ENCODE results near the gene CD86.
"Not testable (repeated sequence)": the region's sequence is repeated elsewhere in the genome, so short reads cannot be mapped to it uniquely, and the experiment has no call there.

Gene CD86, protein sequence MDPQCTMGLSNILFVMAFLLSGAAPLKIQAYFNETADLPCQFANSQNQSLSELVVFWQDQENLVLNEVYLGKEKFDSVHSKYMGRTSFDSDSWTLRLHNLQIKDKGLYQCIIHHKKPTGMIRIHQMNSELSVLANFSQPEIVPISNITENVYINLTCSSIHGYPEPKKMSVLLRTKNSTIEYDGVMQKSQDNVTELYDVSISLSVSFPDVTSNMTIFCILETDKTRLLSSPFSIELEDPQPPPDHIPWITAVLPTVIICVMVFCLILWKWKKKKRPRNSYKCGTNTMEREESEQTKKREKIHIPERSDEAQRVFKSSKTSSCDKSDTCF

DNA sequence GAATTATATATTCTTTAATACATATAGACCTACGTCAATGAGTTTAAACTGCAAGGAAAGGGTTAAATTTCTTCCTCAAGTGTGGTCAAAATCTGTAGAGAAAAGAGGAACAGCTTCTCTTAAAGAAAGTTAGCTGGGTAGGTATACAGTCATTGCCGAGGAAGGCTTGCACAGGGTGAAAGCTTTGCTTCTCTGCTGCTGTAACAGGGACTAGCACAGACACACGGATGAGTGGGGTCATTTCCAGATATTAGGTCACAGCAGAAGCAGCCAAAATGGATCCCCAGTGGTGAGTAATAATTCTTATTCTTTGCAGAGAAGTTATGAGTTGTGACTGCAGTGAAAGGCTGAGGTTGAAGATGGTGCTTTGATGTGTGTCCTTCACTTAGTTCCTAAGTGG, at the start of gene CD86:
Gene CD86, plus strand, starts transcription at position 148 of the 400 bp plus-strand sequence. Its CDS starts 128 bp downstream, at position 276.
- peak; percentile 92 for DNase-seq

DNA sequence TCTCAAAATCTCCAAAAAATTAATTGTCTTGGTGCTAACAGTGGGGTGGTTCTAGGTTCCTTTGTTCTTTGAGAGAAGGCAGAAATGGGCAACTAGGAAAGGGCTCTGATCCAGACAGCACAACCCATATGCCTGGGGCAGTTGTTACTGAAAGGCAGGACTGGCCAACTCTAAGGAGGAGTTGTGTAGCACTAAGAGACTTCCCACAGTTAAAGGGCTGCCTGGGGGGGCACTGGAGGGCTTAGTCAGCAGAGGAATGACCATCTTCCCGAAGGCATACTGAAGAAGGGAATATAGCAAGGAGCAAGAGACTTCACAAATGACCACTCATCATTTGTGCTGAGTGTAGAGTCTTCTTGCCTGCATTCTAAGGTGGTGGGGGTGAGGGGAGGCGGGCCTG, 48.9 kb upstream of the CD86 start:
- no peak for DNase-seq

DNA sequence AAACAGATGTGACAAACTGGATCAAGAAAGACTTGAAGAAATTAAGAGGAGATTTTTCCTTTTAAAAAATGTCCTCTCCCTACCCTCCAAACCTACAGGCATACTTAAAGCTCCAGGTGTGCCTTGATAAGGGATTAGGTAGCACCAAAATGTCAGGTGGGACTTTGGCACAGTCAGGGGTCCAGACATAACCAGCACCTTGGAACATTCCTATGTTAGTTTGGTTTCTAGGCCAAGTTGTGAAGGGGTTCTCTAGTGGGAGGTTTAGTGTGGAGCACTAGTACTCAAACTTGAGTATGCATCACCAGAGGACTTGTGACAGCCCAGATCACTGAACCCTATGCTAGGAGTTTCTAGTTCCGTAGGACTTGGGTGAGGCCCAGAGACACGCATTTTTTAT, 47.0 kb upstream of the CD86 start:
- DNase-seq: no peak

DNA sequence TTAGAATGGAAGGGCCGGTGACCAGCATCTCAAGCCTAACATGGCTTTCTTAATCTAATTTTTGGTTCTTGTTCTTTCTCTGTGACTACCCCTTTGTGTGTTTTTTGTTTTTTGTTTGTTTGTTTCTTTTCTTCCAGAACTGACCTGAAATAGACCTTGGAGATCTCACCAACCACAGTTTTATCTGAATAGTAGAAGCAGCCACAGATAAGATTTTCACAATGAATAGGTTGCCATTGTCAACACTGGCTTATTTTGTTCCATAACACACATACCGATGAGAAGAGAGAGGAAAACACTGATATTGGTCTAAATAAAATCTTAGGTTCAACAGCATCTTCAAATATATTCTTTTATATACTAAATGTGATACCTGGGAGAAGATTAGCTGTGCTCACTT, 44.7 kb upstream of the CD86 start:
- DNase-seq: no peak

DNA sequence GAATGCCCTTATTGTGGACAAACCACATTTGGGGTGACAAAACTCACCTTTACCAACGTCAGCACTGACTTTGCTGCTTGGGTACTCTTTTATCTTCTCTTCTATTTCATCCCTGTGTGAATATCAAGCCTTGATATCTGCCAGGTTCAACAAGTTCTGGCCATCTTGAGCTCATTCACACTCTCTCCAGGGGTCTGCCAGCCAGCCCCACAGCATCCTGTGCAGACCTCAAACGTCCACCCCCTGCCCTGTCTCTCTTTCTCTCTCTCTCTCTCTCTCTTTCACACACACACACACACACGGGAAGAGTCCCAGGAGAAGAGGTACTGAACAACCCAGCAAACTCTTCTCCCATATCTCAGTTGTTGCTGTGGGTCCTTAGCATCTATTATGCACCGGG, 43.8 kb upstream of the CD86 start:
- DNase-seq: no peak

DNA sequence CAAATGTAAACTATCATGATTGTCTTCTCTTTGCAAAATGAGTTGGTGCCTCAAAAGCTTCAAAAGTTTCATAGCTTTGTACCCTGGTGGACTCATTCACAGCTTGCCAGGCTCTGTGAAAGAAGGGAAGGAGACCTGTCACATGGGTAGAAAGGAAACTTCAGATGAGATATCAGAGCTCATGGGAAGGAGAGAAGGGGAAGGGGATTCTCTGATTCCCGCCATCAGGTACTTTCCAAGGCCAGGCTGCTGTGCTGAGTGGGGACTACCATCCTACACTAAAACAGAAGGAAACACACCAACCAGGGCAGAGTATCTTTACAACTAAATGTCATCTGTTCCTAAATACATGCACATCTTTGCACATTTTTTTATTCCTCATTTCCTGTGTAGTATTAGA, 42.3 kb upstream of the CD86 start:
- no peak for DNase-seq

DNA sequence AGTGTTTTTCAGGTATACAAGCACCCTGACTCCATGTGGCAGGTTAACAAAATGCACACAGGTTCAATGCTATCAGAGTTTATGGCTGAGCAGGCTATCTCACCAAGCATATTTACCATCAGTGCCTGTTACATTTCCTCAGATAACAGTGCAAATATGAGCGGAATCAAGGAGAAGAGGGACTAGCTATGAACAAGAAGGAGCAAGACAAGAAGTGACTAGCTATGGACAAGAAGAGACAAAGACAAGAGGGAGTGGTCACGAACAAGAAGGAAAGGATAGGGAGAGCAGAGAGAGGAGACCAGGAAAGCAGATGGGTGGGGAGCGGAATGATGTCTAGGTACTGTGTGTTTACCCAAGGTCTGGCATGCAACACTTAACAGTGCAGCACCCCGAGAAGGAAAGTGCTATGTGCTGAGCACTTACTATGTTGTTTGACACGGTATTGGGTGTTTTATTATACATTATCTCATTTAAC, 41.7 kb upstream of the CD86 start:
- DNase-seq: no peak

DNA sequence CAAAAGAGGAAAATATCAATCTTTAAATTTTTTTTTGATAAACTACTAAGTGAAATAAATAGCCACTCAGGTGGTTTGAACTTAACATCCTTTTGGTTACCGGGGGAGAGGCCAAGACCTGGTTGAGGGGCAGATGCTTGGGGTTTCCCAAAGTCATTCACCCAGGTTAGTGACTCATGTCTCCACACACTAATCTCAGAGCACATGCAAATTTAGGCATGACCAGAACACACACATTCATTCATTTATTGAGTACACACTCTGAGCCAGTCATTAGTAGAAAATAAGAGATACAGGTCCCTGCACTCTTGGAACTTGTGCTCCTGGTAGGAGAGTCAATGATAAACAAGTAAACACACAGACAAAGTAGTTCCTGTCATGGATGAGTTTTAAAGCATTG, 40.4 kb upstream of the CD86 start:
- DNase-seq: no peak

DNA sequence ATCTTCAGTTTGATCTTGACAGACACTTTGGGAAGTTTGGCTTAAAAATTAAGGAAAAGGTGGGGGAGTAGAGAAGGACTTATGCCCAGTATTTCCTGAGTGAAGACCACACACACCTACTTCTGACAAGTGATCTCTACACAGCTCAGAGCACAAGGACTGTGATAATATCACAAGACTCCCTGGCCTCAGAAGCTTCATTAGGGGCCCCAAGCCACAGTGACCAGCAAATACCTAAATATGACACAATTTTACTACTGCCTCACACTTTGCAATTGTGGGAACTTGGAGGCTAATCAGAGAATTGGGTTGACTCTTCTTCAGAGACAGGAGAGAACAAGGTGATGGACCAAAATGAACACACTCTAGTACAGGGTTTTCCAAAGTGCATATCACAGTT, 35.7 kb upstream of the CD86 start:
- DNase-seq: no peak

DNA sequence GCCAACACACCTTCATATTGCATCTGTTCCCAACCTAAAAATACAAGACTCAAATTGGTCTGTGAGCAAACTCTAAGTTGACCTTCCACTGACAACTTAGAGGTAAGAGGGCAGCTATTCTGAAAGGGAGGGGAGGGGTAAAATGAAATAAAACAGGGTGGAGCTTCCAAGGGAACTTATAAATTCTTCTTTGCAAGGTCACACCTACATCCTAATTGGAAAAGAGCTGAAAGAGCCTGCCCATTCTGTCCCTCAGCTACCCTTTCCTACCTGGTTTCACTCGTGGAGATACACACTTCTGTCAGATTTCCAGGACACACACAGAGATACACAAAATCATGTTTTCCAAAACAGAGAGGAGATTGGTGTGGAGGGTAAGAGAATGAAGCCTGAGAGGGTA, 34.1 kb upstream of the CD86 start:
- no peak for DNase-seq

DNA sequence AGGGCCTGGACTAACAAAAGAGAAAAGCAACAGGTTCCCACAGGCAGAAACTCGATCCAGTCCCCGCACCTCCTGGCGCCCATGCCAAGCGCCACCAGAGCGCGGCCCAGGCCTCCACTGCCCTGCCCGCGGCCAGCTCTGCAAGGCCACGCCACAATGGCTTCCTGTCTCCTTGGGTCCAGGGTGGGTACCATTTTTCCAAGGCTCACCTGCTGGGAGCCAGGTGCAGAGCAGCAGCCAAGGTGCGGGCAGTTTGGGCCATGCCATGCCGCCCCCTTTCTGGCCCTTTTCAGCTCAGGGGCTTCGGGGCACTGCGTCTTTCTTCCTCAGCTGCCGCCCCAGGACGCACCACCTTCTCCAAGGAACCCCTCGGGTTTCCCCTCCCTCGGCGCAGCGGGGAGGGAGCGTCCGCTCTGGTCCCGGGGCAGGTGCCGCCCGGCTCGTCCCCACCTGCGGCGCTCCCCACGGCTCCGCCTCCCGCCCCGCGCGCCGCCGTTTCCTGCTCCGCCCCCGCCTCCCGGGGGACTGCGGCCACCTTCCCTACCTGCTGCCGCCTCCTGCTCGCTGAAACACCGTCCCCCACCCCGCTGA, 33.3 kb upstream of the CD86 start, which contains the start of gene ILDR1:
Gene ILDR1, minus strand, starts transcription at position 437 of the 591 bp plus-strand sequence. Its CDS starts 170 bp downstream, at position 267.
- no peak for DNase-seq

DNA sequence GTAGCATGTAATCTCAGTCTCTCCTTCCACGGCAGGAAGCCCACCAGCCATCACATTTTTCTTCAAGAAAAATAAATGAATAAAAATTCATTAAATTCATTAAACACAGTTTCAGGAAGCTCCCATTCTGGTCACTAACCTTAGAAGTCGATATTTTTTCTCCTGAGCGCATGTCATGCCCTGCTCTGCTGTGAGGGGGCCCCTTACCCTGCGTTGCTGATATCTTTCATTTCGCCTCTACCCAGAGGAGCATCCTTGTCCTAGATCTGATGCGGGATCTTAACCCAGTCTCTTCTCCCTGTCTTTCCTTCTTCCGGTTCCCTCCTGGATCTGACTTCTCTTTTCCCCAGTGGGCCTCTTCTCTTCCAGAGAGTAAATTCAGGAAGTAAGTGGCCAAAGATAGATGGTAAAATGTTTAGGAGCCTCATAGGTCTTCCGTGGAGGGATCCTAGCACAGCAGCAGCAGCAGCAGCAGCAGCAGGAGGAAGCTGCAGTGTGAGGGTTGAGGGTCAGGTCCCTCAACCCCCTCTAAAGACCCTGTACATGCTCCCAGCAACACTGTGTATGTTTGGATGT, 31.7 kb upstream of the CD86 start:
- DNase-seq: peak; percentile 8

DNA sequence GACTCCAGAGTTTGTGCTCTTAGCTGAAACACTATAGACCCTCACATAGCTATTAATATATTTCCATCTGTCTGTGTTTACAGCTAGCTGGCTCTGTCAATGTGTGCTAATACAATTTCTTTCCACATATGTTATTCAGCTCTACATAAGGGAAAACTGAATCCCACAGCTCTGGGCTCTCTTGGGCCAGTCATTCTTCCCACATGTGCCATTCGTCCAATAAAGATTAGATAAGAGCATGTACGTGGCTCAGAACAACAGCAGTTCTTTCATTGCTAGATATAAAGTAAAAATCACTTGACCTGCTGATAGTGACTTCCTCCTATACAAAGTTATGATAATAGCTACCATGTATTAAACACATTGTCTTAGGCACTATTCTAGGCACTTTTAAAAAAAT, 30.4 kb upstream of the CD86 start:
- no peak for DNase-seq

DNA sequence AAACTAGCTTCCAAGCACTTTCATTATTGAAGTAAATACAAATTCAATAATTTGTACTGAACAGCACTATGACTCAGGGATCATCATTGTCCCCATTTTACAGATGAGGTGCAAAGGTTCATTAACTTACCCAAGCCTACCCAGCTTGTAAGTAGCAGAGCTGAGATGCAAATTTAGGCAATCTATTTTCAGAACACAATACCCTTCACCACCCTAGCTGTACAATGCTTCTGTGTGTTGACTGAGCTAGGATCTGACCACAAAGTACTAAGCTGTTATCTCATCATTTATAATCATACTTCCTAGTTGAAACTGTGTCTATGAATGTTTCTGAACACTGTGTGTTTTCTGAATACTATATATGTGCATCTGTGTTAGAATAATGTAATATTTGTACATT, 29.9 kb upstream of the CD86 start:
- DNase-seq: peak; percentile 26

DNA sequence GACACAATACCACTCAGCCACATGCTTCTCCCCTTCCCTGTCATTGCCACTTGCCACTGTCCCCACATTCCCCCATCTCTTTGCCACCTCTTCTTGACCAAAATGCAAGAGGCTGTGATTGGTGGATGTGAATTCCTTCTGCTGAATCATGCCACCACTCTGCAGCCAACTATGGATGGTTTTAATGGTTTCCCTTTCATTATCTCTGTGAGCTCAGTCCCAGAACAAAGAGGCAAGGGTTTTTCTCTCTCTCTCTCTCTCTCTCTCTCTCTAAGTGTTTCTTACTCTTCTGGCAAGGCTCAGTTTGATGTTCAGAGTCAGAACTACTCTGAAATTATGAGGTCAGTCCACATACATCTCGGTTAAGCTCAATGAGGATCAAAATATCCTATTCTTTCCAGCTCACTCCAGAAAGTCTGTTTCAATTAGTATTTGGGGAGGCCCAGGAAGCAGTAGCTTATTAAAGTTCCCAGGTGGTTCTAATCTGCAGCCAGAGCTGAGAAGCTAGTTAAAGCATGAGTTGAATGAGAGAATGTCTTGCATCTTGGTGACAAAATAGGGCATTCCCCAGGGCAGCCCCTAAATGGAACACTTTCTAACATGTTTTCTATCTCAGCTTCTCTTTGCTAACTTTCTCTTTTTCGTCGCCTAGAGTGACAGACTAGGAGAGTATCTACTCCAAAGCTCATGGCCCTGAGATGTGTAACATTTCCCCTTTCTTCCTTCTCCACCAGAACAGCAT, 24.6 kb upstream of the CD86 start:
- DNase-seq: no peak

DNA sequence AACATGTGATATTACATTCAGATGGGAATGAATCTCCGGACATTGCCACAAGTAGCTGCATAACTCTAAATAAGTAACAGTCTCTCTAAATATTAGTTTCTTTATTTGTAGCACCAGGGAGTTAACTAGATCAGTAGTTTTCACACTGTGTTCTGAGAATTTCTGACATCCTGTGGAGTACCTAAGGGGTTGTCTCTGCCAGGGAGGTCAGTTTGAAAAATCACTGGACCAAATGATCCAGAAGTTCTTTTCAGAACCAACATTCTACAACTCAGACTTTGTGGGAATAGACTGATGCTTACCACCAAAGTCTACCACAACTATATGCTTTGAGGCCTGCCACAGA, 24.1 kb upstream of the CD86 start:
- DNase-seq: no peak

DNA sequence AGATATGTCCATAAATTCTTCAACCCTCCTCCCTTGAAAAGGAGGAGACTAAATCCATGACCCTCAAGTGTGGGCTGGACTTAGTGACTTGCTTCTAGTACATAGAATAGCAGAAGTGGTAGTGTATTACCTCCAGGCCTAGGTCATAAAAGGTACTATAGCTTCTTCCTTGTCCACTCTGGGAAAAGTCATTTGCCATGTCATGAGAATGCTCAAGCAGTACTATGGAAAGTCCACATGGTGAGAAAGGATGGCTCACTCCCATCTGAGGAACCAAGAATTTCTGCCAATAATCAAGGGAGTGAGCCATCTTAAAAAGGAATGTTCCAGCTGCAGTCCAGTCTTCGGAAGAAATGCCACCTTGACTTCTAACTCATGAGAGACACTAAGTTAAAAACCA, 22.6 kb upstream of the CD86 start:
- DNase-seq: no peak

DNA sequence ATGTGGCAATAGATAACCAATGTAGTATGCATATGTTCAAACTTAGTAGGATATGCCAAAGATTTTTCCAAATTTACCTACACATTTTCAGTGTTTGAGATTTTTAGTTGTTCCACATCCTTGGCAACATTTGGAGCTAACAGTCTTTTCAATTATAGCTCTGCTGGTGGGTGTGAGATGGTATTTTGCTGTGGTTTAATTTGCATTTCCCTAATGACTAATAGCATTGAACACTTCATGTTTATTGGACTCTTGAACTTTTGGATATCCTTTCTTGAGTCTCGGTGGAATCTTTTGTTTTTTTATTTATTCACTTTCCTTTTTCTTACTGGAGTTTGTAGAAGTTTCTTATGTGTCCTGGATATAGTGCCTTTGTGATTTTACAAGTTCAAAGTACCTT, 22.1 kb upstream of the CD86 start:
- DNase-seq: no peak

DNA sequence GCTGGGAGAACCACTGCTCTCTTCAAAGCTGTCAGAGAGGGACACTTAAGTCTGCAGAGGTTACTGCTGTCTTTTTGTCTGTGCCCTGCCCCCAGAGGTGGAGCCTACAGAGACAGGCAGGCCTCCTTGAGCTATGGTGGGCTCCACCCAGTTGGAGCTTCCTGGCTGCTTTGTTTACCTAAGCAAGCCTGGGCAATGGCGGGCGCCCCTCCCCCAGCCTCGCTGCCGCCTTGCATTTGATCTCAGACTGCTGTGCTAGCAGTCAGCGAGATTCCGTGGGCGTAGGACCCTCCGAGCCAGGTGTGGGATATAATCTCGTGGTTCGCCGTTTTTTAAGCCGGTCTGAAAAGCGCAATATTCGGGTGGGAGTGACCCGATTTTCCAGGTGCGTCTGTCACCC, 7.9 kb upstream of the CD86 start:
- not testable (repeated sequence) for DNase-seq

DNA sequence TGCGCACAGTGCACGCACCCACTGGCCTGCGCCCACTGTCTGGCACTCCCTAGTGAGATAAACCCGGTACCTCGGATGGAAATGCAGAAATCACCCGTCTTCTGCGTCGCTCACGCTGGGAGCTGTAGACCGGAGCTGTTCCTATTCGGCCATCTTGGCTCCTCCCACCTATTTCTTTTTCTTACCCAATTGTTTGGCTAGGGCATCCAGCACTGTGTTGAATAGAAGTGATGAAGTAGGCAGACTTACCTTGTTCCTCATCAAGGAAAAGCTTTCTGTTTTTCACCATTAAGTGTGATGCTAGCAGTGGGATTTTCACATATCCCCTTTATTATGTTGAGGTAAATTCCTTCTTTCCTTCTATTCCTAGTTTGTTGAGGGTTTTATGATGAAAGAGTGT, 7.4 kb upstream of the CD86 start:
- DNase-seq: not testable (repeated sequence)

DNA sequence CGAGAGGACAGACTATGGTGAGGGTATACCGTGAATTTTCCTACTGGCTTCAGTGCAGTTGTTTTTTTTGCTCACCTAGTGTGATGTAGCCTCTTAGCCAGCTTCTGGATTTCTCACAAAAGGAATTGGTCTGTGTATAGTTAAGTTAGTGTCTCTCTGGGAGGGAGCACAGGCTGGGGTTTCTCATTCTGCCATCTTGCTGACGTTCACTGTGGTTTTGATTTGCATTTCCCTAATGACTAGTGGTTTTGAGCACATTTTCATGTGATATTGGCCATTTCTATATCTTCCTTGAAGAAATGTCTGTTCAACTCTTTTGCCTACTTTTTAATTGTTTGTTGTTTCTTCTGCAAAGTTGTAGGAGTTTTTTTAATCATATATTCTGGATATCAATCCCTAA, 2.2 kb upstream of the CD86 start:
- no peak for DNase-seq

DNA sequence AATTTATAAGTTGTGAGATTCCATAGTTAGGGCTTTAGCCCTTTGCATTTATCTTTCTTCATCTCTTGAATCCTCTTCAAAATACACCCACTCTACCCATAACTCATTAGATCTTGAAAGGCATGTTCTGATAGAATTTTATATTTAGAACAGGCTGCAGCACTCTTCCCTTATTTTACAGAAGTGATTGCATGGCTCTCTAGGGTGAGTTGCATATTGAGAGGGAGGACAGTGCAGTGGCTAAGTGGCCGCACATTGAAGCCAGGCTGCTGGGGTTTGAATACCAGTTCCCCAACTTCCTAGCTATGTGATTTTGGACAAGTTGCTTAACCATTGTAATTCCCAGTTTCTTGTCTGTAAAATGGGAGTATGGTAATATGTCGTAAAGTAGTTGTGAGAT, 2.5 kb downstream of the CD86 start:
- DNase-seq: no peak

DNA sequence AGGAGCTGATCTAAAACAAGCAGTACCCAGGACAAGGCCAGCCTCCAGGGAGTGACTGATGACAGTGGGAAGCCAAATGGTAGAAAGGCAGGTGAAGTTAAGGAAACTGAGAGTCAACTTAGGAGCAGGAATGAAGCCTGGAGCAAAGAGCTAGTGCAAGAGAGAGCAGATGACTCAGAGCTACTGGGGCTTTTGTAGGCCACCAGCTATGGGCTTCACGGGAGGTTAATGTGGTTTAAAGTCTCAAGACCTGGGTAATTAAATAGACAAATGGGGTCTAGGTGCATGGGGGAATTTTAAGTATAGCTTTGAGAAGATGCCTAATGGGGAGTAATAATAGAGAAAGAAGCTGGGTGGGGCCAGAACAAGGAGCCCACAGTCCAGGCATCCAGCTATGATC, 3.1 kb downstream of the CD86 start:
- DNase-seq: no peak
